ENCODE data around the gene BCAS1.

DNA sequence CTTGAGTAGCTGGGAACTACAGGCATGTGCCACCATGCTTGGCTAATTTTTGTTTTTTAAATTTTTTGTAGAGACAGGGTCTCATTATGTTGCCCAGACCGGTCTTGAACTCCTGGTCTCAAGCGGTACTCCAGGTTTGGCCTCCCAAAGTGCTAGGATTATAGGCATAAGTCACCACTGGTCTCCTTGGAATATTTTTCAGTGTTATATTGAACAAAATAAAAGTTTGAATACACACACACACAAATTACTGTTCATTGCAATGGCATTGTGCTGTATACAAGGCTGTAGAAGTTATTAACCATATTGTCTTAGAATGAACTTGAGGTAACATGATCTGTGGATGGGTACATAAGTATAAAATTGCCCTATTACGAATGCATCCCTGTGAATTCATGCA is 166.1 kb downstream of the BCAS1 start:
- TF ChIP-seq, protein P1, sequence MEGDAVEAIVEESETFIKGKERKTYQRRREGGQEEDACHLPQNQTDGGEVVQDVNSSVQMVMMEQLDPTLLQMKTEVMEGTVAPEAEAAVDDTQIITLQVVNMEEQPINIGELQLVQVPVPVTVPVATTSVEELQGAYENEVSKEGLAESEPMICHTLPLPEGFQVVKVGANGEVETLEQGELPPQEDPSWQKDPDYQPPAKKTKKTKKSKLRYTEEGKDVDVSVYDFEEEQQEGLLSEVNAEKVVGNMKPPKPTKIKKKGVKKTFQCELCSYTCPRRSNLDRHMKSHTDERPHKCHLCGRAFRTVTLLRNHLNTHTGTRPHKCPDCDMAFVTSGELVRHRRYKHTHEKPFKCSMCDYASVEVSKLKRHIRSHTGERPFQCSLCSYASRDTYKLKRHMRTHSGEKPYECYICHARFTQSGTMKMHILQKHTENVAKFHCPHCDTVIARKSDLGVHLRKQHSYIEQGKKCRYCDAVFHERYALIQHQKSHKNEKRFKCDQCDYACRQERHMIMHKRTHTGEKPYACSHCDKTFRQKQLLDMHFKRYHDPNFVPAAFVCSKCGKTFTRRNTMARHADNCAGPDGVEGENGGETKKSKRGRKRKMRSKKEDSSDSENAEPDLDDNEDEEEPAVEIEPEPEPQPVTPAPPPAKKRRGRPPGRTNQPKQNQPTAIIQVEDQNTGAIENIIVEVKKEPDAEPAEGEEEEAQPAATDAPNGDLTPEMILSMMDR (IDR thresholded peaks at IDR 0.05) = no peak
- no peak for TF ChIP-seq EZH2 (IDR thresholded peaks at IDR 0.05; ENCODE audit: borderline replicate concordance, insufficient read depth, low read depth, low read length, poor library complexity, severe bottlenecking)

Measured in B cell (primary cell).